H1 (cell line): Measurements from ENCODE around the gene CDCA7L. TPM values are rescaled to one million over a fixed set of nuclear protein-coding genes. Genes with fewer than 3 reads are reported as not detected.

Source experiments
- CTCF ChIA-PET: fragments of 300-600 bp; sonication (Branson Sonifier 250); formaldehyde crosslinking; loops from one replicate; lab custom pipeline; 2021; ENCODE audit not compliant: partially characterized antibody; lab: Charles Lee
- POLR2A ChIA-PET: fragments of 300-600 bp; sonication (Branson Sonifier 250); formaldehyde crosslinking; loops from one replicate; lab custom pipeline; 2021; ENCODE audit warnings: inconsistent platforms; ENCODE audit not compliant: partially characterized antibody; lab: Charles Lee
- DNase-seq, 2 experiments: peaks; one replicate each; pipeline versions ENCODE4 v3.0.0 to v3.0.0-alpha.2; 2010 to 2022; ENCODE audit warnings: low spot score in 2 of 2, low read depth in 1 of 2, mixed read lengths in 1 of 2
- FAIRE-seq: peaks from 2 replicates; lab custom pipeline; 2011; peaks lifted over from hg19 to GRCh38; lab: Jason Lieb, UNC
- H2AFZ ChIP-seq: 2 replicates; pipeline ENCODE4 v1.8.1; 2012; ENCODE audit warnings: low read length, inconsistent platforms
- H2AK5ac ChIP-seq: 2 replicates; pipeline ENCODE4 v1.6.1; 2013; ENCODE audit warnings: low read depth, low read length
- H2BK120ac ChIP-seq: replicated peaks from 2 replicates; pipeline ENCODE3; 2013; ENCODE audit warnings: low read depth, low read length, inconsistent platforms
- H2BK12ac ChIP-seq: 2 replicates; pipeline ENCODE4 v1.6.1; 2013; ENCODE audit warnings: low read depth, low read length
- H2BK15ac ChIP-seq: 2 replicates; pipeline ENCODE4 v1.6.1; 2013; ENCODE audit warnings: low read length
- H2BK20ac ChIP-seq: 2 replicates; pipeline ENCODE4 v1.6.1; 2013; ENCODE audit warnings: low read length
- H2BK5ac ChIP-seq: 2 replicates; pipeline ENCODE4 v1.6.1; 2013; ENCODE audit warnings: low read depth, low read length
- H3K14ac ChIP-seq: 2 replicates; pipeline ENCODE4 v1.6.1; 2013; ENCODE audit warnings: inconsistent platforms; ENCODE audit not compliant: insufficient read length
- H3K18ac ChIP-seq: 2 replicates; pipeline ENCODE4 v1.6.1; 2013; ENCODE audit warnings: low read length; ENCODE audit errors: extremely low read depth
- H3K23ac ChIP-seq: 2 replicates; pipeline ENCODE4 v1.6.1; 2013; ENCODE audit warnings: inconsistent platforms; ENCODE audit not compliant: insufficient read length
- H3K23me2 ChIP-seq: 2 replicates; pipeline ENCODE4 v1.6.1; 2013; ENCODE audit warnings: low read depth, low read length
- H3K27ac ChIP-seq: 2 replicates; pipeline ENCODE4 v1.6.1; 2011; ENCODE audit warnings: low read depth, low read length, inconsistent platforms
- H3K27me3 ChIP-seq, 4 experiments: replicated peaks in 1 of 4; 1 replicate in 1 of 4; 2 replicates in 3 of 4; pipeline versions ENCODE4 v1.6.1 to v1.8.1; 2011 to 2013; ENCODE audit warnings: low read length in 3 of 4, mild to moderate bottlenecking in 3 of 4, inconsistent platforms in 2 of 4, mixed read lengths in 2 of 4, moderate library complexity in 1 of 4; ENCODE audit not compliant: control insufficient read depth in 3 of 4, insufficient read depth in 3 of 4; ENCODE audit errors: extremely low read depth in 1 of 4
- H3K36me3 ChIP-seq, 4 experiments: 2 replicates each; pipeline versions ENCODE4 v1.6.1 to v1.8.1; 2011 to 2013; ENCODE audit warnings: mild to moderate bottlenecking in 4 of 4, low read length in 3 of 4, moderate library complexity in 2 of 4, control low read depth in 1 of 4, inconsistent platforms in 1 of 4; ENCODE audit not compliant: insufficient read depth in 4 of 4, control insufficient read depth in 2 of 4
- H3K4ac ChIP-seq: replicated peaks from 2 replicates; pipeline ENCODE3; 2013; ENCODE audit warnings: low read length, low read depth, mixed read lengths, inconsistent platforms; ENCODE audit not compliant: insufficient read length
- H3K4me1 ChIP-seq, 4 experiments: replicated peaks in 1 of 4; 1 replicate in 1 of 4; 2 replicates in 3 of 4; pipeline versions ENCODE4 v1.6.1 to v1.8.1; 2011 to 2013; ENCODE audit warnings: low read length in 3 of 4, inconsistent platforms in 2 of 4, mixed read lengths in 1 of 4; ENCODE audit not compliant: insufficient read depth in 4 of 4, control insufficient read depth in 3 of 4
- H3K4me2 ChIP-seq, 2 experiments: 2 replicates each; pipeline versions ENCODE4 v1.6.1 to v1.8.1; 2011 to 2013; ENCODE audit warnings: low read depth in 2 of 2, low read length in 2 of 2, control low read depth in 1 of 2, inconsistent platforms in 1 of 2, mild to moderate bottlenecking in 1 of 2; ENCODE audit not compliant: insufficient read depth in 1 of 2
- H3K4me3 ChIP-seq, 4 experiments: fragments of 200-600, 300-600 bp in 1 of 4; sonication (generic), shearing (Covaris generic), sonication (Bioruptor Twin) in 1 of 4; 2 replicates each; pipeline versions ENCODE4 v1.5.1 to v1.8.1; 2011 to 2016; ENCODE audit warnings: low read length in 4 of 4, low read depth in 3 of 4, control low read depth in 2 of 4, inconsistent platforms in 2 of 4, mild to moderate bottlenecking in 2 of 4, mixed read lengths in 1 of 4, moderate library complexity in 1 of 4; ENCODE audit not compliant: insufficient read depth in 2 of 4; ENCODE audit errors: extremely low read depth in 1 of 4
- H3K56ac ChIP-seq: replicated peaks from 2 replicates; pipeline ENCODE3; 2013; ENCODE audit warnings: low read depth, mild to moderate bottlenecking, mixed read lengths, low read length, inconsistent platforms; ENCODE audit not compliant: insufficient read length
- H3K79me1 ChIP-seq: 2 replicates; pipeline ENCODE4 v1.6.1; 2013; ENCODE audit warnings: low read depth, low read length, control low read depth
- H3K79me2 ChIP-seq, 2 experiments: 2 replicates each; pipeline versions ENCODE4 v1.6.1 to v1.8.1; 2012 to 2013; ENCODE audit warnings: low read length in 2 of 2, mild to moderate bottlenecking in 2 of 2, inconsistent platforms in 1 of 2; ENCODE audit not compliant: insufficient read depth in 2 of 2, control insufficient read depth in 1 of 2
- H3K9ac ChIP-seq, 4 experiments: replicated peaks in 1 of 4; 1 replicate in 1 of 4; 2 replicates in 3 of 4; pipeline versions ENCODE4 v1.6.1 to v1.8.1; 2011 to 2013; ENCODE audit warnings: low read depth in 3 of 4, low read length in 3 of 4, control low read depth in 2 of 4, mild to moderate bottlenecking in 2 of 4, moderate library complexity in 2 of 4, inconsistent platforms in 1 of 4; ENCODE audit errors: extremely low read depth in 1 of 4
- H3K9me3 ChIP-seq, 2 experiments: 2 replicates each; pipeline versions ENCODE4 v1.6.1 to v1.8.1; 2012 to 2013; ENCODE audit warnings: mild to moderate bottlenecking in 2 of 2, moderate library complexity in 2 of 2, control low read depth in 1 of 2, inconsistent platforms in 1 of 2, low read depth in 1 of 2, low read length in 1 of 2, mixed read lengths in 1 of 2; ENCODE audit not compliant: insufficient read depth in 2 of 2
- H4K20me1 ChIP-seq, 2 experiments: replicated peaks in 1 of 2; 2 replicates each; pipeline versions ENCODE3 to v1.8.1; 2011 to 2013; ENCODE audit warnings: inconsistent platforms in 2 of 2, low read length in 2 of 2, mild to moderate bottlenecking in 1 of 2; ENCODE audit not compliant: insufficient read depth in 2 of 2, control insufficient read depth in 1 of 2
- H4K5ac ChIP-seq: 2 replicates; pipeline ENCODE4 v1.6.1; 2013; ENCODE audit warnings: low read length, low read depth, mixed read lengths, inconsistent platforms; ENCODE audit not compliant: insufficient read length
- H4K8ac ChIP-seq: 2 replicates; pipeline ENCODE4 v1.8.0; 2013; ENCODE audit warnings: mild to moderate bottlenecking, moderate library complexity, low read length, inconsistent platforms; ENCODE audit not compliant: insufficient read depth; ENCODE audit errors: extremely low read depth
- H4K91ac ChIP-seq: replicated peaks from 2 replicates; pipeline ENCODE3; 2013; ENCODE audit warnings: low read length, mixed read lengths, inconsistent platforms; ENCODE audit not compliant: insufficient read length
- ASH2L ChIP-seq: fragments of 200-600, 300-600 bp; sonication (generic); IDR thresholded peaks from one replicate; pipeline ENCODE4 v1.7.1; 2017; ENCODE audit warnings: low read length
- BRCA1 ChIP-seq: IDR thresholded peaks from 2 replicates; pipeline ENCODE4 v1.6.1; 2012; ENCODE audit warnings: low read depth, low read length, improper control_type of control experiment
- CEBPB ChIP-seq: IDR thresholded peaks from 2 replicates; pipeline ENCODE4 v1.6.1; 2012; ENCODE audit warnings: low read depth, low read length
- EZH2 ChIP-seq: fragments of 200-600 bp; sonication (generic); IDR thresholded peaks from 2 replicates; pipeline ENCODE4 v1.7.1; 2012; ENCODE audit warnings: low read depth, mild to moderate bottlenecking, moderate library complexity, low read length, inconsistent platforms; ENCODE audit not compliant: severe bottlenecking
- GTF2F1 ChIP-seq: IDR thresholded peaks from 2 replicates; pipeline ENCODE4 v1.6.1; 2012; ENCODE audit warnings: low read depth, low read length, improper control_type of control experiment, borderline replicate concordance
- NRF1 ChIP-seq: IDR thresholded peaks from 2 replicates; pipeline ENCODE4 v1.6.1; 2011; ENCODE audit warnings: mild to moderate bottlenecking, low read depth, low read length, improper control_type of control experiment
- POLR2A ChIP-seq, 2 experiments: IDR thresholded peaks; 1 replicate in 1 of 2; 2 replicates in 1 of 2; pipeline ENCODE4 v1.6.1; 2011; ENCODE audit warnings: low read depth in 2 of 2, low read length in 2 of 2, mild to moderate bottlenecking in 2 of 2; ENCODE audit errors: control extremely low read depth in 1 of 2
- POLR2AphosphoS5 ChIP-seq: IDR thresholded peaks from 2 replicates; pipeline ENCODE4 v1.6.1; 2011; ENCODE audit warnings: low read depth, low read length
- POU5F1 ChIP-seq: IDR thresholded peaks from 2 replicates; pipeline ENCODE4 v1.6.1; 2011; ENCODE audit warnings: low read depth, mild to moderate bottlenecking, low read length, moderate library complexity
- RAD21 ChIP-seq, 2 experiments: IDR thresholded peaks in 1 of 2; conservative IDR thresholded peaks in 1 of 2; 2 replicates each; pipeline ENCODE4 v1.6.1; 2011; ENCODE audit warnings: low read depth in 2 of 2, low read length in 2 of 2, improper control_type of control experiment in 1 of 2, inconsistent platforms in 1 of 2, mild to moderate bottlenecking in 1 of 2, moderate library complexity in 1 of 2
- SP4 ChIP-seq: IDR thresholded peaks from 2 replicates; pipeline ENCODE4 v1.6.1; 2012; ENCODE audit warnings: low read length, inconsistent platforms
- TCF12 ChIP-seq: IDR thresholded peaks from 2 replicates; pipeline ENCODE4 v1.6.1; 2011; ENCODE audit warnings: low read depth, mild to moderate bottlenecking, low read length
- ZNF274 ChIP-seq: IDR thresholded peaks from 2 replicates; pipeline ENCODE4 v1.7.0; 2012; ENCODE audit warnings: low read length, borderline replicate concordance; ENCODE audit errors: extremely low read depth
- WGBS, 2 experiments: shearing (Covaris generic) in 1 of 2; methylation state at CpG; one replicate each; pipeline versions ENCODE4 v1.1.6 to v1.1.7; 2013 to 2015; ENCODE audit warnings: low lambda C conversion rate in 2 of 2, mixed read lengths in 2 of 2, inconsistent platforms in 1 of 2, low coverage in 1 of 2, missing lambda C conversion rate in 1 of 2; ENCODE audit not compliant: insufficient replicate concordance in 2 of 2, insufficient coverage in 1 of 2, insufficient read length in 1 of 2; ENCODE audit errors: extremely low coverage in 1 of 2, missing lambda C conversion rate in 1 of 2; 5-methylcytosine and 5-hydroxymethylcytosine counted together
- polyA plus RNA-seq, 7 experiments: library from polyadenylated mRNA; depleted of rRNA in 3 of 7; stranded (reverse) in 5 of 7; unstranded in 2 of 7; fragments of >200 nt in 5 of 7; fragments of 200-250 nt in 2 of 7; gene quantifications; 1 replicate in 5 of 7; 2 replicates in 1 of 7; 4 replicates in 1 of 7; pipeline versions ENCODE4 v1.2.1 to v1.2.3, GENCODE V29; 2011 to 2013; ENCODE audit warnings: missing spikeins in 2 of 7, mixed read lengths in 2 of 7
- total RNA-seq: library from RNA; stranded (reverse); fragmentation: NEBNext Ultra II Directional; extraction: Animal tissue kit (Norgen Biotek cat#: 25700); gene quantifications from 2 replicates; pipeline ENCODE4 v1.2.1, GENCODE V29; 2021

CDCA7L gene
- total and polyA plus RNA-seq, 2 of the 8 experiments (the other 6 are each of a cell fraction or from before 2014, with no cell fraction given): 93.8 to 168 TPM

- Histone ChIP-seq H2BK20ac (no peak overlapping the region), H3K36me3 (no peaks in the 10 kb centered on the region), H3K9me3 (no peaks in the 10 kb centered on the region), H3K56ac (no peak overlapping the region), H3K4ac (no peak overlapping the region), H3K14ac (no peak overlapping the region), H3K23me2 (no peaks in the 10 kb centered on the region), H4K8ac (no peak overlapping the region), H3K18ac (no peak overlapping the region), H4K5ac (no peak overlapping the region), H2BK12ac (no peak overlapping the region), H4K91ac (no peak overlapping the region), H2BK5ac (no peak overlapping the region), H2AFZ (no peak overlapping the region), H3K23ac (no peak overlapping the region), H3K27ac (no peak overlapping the region), H4K20me1 (no peaks in the 10 kb centered on the region), H3K9ac (no peak overlapping the region), H2AK5ac (no peak overlapping the region), H2BK120ac (no peak overlapping the region), H3K4me1 (peaks cover 0 to 5% (median 0%) of the 10 kb centered on the region in 4 experiments; a peak in 3 of 7 replicates), H3K79me1 (no peaks in the 10 kb centered on the region), H2BK15ac (no peak overlapping the region), H3K4me3 (no peak overlapping the region), H3K4me2 (no peak overlapping the region), H3K79me2 (no peaks in the 10 kb centered on the region), H3K27me3 (no peaks in the 10 kb centered on the region)
- FAIRE-seq (no peak), DNase-seq (no peak)
- ChIA-PET CTCF (no interaction called here), POLR2A (no interaction called here)
- TF ChIP-seq BRCA1 (no peak), POLR2A (IDR thresholded peaks at IDR 0.05; ENCODE audit: control extremely low read depth in 1 of 2, low read depth in 2 of 2, low read length in 2 of 2) (no peak), POLR2AphosphoS5 (no peak), EZH2 (no peak), SP4 (no peak), NRF1 (no peak), RAD21 (IDR thresholded peaks at IDR 0.05 in 1 of 2, conservative IDR thresholded peaks at IDR 0.05 in 1 of 2; ENCODE audit: low read depth in 2 of 2, low read length in 2 of 2) (no peak), ZNF274 (no peak), TCF12 (no peak), POU5F1 (no peak), GTF2F1 (no peak), CEBPB (no peak), ASH2L (no peak)
- WGBS, 2 experiments: 92% methylated on average over 7 of the region's 7 CpGs; no CpG with 5 or more reads in 1 of the 2 experiments
Measured at GRCh38 chr7:21884496-21884895, 61.2 kb downstream of the CDCA7L start.
